GM19372 (cell line): Measurements from ENCODE around the gene SPAG17.

Experiments
- ATAC-seq: cut with Tn5 transposase; IDR thresholded peaks from one replicate; pipeline ENCODE4 v1.9.1; 2021; ENCODE audit warnings: mild to moderate bottlenecking, low read depth, moderate library complexity; ENCODE audit not compliant: unreplicated experiment

SPAG17 gene

GRCh38 chr1:118123116-118123839, 61.8 kb downstream of the SPAG17 start:
- ATAC-seq, result no peak

DNA sequence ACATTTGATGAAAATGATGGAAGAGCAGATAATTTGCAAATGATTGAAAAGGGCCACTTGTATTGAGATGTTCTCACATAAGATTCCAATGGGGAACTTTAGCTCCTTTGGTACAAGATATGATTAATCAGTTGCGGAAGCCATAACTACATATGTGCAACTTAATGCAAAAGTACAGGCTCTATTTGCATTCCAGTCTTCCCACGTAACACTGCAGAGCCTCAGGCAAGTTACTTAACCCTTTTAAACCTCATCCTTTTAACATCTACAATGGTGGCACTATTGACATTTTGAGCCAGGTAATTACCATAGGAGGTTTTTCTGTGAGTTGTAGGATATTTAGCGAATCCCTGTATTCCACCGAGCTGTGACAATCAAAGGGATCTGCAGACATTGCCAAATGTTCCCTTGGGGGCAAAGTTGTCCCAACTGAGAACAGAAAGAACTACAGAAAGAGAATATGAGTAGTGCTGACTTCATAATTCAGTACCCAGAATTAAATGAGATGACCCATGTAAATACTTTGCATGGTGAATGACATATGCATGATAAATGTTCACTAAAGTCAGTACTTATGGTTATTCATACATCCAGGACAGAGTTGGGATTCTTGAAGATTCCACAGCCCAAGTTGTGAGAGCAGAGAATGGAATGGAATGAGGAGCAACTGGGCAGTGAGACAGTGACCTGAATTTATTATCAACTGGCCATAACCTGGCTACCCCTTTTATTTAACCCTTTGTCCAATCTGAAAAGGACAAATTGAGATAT, 62.6 kb downstream of the SPAG17 start:
- ATAC-seq, result no peak

DNA sequence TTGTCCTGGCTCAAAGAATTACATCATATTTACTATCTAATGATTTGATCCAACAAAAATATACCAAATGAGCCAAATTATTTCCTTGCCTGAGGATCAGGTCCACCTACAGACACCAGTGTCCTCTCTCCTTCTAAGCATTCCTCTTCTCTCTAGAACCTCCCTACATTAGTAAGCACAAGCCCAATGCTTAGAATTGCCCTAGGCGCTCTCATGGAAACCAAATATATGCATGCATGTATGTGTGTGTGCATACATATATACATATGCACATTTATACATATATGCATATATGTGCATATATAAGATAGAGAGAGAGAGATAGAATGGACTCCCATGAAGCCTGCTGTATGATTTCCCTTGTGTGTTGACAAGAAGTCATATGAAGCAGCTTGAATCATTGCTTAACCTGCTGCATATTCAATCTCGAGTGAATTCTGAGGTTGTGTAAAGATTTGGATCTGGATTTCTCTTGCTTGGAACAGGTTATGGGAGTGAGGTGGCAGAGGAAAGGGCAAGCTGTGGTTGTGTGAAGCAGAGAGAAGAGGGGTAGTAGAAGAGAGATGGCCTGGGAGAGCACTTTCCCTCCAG, 66.1 kb downstream of the SPAG17 start:
- ATAC-seq, result no peak

- no peak for ATAC-seq
Observed at GRCh38 chr1:118118469-118118868, 66.6 kb downstream of the SPAG17 start.

GRCh38 chr1:118117521-118117920, 67.5 kb downstream of the SPAG17 start:
- no peak for ATAC-seq

DNA sequence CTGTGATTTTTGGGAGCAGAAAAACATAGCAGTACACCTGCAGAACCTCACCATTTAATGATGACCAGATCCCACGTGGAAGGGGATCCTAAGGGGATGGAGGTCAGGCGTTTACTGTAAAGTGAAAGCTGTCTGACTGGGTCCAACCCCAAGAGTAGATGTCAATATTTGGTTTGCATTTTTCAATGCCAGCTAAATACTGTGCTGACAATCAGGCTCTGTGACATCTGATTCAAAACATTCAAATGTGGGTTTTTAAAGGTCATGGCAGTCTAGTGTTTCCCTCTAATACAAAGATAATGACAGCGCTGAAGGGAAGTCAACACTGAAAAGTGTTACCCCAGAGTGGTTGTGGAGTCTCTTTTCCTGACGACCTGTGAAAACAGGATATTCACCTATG, 68.1 kb downstream of the SPAG17 start:
- ATAC-seq, result no peak

DNA sequence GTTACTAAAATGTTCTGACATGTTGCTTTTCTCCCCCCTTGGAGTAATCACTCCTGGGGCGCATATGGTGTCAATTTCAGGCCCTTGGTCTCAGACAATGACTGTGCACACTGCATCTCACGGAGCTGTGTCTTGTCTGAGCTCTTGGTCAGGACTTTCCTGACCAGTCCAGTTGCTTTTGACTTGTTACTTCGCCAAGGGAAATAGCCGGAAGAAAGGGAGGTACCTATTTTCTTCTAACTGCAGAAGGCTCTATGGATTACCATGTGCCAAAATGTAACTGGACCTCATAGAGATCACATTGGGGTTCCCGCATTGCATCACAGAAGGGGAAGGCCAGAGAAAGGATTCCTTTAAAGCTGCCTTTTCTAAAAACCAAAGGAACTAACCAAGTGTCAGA, 68.6 kb downstream of the SPAG17 start:
- no peak for ATAC-seq

DNA sequence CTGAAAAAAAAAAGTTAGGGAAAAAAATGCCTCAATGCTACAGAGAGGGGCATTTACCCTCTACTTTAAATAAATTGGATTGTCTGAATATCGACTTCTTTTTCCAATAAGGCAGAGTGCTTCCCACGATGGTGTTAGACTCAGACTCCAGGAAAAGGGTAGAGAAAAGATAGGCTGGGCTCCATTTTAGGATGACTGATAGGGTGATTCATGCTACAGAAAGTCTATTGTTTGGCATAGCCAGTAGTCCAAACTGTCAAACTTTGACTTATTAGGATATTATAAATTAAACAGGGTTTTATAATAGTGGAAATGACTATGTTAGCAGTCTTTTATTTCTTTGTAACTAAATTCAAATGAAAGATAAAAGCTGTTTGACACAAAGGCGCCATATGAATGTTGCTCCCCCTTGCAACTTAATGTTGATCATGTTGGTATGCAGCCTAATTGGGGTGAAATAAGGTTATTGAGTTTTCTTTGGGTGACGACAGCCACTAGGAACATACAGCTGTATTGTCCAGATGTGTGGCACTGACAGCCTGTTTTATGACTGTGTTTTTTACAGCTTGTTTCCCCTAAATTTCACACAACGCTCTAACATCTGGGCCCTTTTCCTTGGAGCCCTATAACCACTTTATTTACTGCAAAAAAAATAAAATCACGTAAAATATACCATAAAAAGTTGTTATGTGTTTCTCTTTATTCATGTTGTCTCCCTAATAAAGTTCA, 69.3 kb downstream of the SPAG17 start:
- no peak for ATAC-seq

DNA sequence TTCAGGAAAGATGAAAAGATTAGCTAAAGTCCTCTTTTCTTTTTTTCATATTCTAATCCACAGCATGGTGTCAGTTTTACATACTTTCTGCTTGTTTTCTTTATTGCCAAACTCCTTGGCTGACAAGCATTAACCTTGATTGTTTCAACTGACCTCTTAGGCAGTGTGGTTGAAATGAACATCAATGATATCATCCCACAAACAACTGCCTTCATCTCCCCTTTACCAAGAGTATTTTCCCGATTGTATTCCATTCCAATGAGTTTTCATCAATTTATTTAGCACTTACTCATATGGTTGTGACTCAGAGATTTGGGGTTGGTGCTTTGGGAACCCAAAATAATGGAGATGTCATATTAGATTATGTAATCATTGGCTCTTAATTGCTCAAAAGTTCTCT, 71.8 kb downstream of the SPAG17 start:
- no peak for ATAC-seq

- ATAC-seq, result no peak
Observed at GRCh38 chr1:118110580-118110979, 74.4 kb downstream of the SPAG17 start.

GRCh38 chr1:118104951-118105350, 80.1 kb downstream of the SPAG17 start:
- no peak for ATAC-seq

DNA sequence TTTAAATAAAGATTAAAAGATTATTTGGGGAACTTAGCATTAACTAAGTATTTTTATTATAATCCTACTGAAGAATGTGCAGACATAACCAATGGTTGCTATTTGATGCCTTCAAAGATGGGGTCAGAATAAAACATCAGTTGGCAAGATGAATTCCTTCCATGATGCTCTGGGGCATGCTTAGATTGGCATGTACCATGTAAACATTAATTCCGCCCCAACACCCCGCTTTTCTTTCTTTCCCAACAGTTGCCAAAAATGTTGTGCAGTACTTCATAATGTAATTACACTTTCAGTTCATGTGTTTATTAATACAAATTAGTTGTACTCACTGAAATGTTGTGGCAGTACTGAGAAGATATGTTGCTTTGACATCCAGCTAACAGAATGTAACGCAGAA, 82.6 kb downstream of the SPAG17 start:
- ATAC-seq, result no peak

DNA sequence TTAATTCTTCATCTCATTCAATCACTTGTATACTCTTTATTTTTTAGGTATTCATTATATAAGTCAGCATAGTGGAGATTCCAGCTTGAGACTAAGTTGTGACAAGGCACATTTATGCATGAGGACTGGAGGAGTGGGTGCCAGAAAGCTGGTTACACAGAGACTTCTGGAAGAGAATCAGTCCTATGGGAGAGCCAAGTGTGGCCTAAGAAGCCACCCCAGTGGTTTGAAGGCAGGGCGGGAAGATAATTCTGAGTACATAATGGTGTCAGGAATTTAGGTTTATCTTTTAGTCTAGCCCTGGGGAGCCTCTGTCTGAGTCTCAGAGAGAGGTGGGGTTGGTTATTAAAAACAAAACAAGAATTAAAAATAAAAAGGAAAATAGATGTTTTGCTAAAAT, 83.0 kb downstream of the SPAG17 start:
- ATAC-seq, result no peak

GRCh38 chr1:118101515-118101844, 83.5 kb downstream of the SPAG17 start:
- no peak for ATAC-seq

- ATAC-seq, result no peak
Observed at GRCh38 chr1:118100686-118101514, 84.1 kb downstream of the SPAG17 start.

DNA sequence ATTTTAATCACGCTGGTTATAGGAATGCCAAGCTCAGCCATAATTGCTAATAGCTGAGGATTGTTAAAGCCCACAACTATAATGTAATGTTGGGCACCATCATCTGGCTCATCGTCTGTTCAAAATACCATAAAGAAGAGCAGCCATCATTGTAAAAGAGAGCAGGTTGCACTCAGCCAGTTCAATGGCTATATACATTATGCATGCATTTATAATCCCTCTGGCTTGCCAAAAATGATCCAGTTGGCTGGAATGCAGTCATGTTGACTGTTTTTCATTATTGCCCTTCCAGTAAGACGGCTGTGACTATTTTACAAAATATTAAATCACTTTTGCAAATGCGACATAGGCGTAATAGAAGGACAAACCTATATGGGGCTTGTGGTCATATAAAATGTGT, 85.3 kb downstream of the SPAG17 start:
- no peak for ATAC-seq

- ATAC-seq, result no peak
Observed at GRCh38 chr1:118097622-118098348, 87.2 kb downstream of the SPAG17 start.

DNA sequence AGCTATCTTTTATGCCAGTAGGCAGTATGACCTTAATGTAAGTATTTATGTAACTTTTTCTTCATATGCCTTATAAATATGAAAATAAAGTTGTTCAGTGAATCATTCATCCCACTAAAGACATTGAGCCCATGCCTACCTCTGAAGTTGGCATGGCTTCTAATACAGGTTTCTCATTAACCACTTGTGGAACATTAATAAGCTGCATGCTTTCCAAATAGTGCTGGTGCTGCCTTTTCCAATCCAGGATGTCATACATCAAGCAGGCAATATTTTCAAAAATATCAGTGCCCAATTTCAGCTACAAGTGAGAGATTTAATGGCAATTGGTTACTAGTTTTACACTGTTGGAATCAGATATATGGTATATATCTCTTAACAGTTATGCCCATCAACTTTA, 92.0 kb downstream of the SPAG17 start:
- no peak for ATAC-seq

DNA sequence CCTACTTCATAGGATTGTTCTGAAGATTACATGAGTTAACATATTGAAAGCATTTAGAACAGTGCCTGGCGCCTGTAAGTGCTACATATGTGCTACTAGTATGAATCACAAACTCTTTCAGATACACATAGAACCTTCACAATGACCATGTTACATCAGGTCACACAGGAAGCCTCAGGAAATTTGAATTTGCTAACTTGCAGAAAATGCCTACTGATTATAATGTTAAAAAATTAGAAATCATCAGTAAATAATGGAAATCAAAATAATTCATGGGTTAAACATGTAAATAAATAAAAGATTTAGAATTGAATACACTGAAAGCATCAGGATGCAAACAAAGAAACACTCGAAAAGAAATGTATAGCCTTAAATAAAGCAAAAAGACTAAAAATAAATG, 94.9 kb downstream of the SPAG17 start:
- no peak for ATAC-seq

DNA sequence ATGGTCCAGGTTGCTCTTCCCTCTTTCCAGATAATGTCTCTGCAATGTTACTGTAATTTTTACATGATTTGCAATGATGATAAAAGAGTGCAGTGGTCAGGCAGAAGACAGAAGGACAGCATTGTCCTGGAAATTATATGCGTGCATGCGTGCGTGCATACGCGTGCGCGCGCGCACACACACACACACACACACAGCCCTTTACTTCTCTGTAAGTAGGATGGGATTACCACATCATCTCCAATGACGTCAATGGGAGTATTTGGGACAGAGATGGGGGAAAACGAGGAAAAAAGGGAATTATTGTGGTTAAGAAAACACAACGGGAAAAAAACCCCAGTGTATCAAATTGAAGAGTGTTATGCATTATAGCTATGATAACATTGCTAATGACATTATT, 99.7 kb downstream of the SPAG17 start:
- ATAC-seq, result no peak
